K562 (cell line): ENCODE measurements around the gene PEX7. TPM values are rescaled to one million over a fixed set of nuclear protein-coding genes. Genes with fewer than 3 reads are reported as not detected.
A peak's percentile ranks its signal among the peaks of the same experiment; 100 is the strongest.
"Not testable (repeated sequence)": the region's sequence is repeated elsewhere in the genome, so short reads cannot be mapped to it uniquely, and the experiment has no call there.

Source experiments
- ATAC-seq: fragments of 200-7000 bp; cut with Tn5 transposase; 3 replicates; pipeline ENCODE4 v1.9.1; 2020; ENCODE audit warnings: moderate library complexity
- BruUV-seq: library from RNA; stranded (reverse); fragments of 400-500 nt; replicated peaks from 2 replicates; lab custom pipeline; 2021; lab: Mats Ljungman, UMichigan
- CTCF ChIA-PET: fragments of 300-600 bp; formaldehyde crosslinking; extraction: SDS; loops from one replicate; lab custom pipeline; 2021; ENCODE audit warnings: low intra/inter-chr PET ratio; lab: Yijun Ruan, JAX
- POLR2A ChIA-PET: fragments of 300-600, 350-650 bp; sonication (Branson Sonifier 250); formaldehyde crosslinking; extraction: SDS; loops from one replicate; lab custom pipeline; 2021; ENCODE audit warnings: antibody characterized with exemption, inconsistent platforms; lab: Yijun Ruan, JAX
- DNase-seq, 4 experiments: peaks; one replicate each; pipeline versions ENCODE4 v3.0.0 to v3.0.0-alpha.2; 2011 to 2018; ENCODE audit warnings: low spot score in 3 of 4, mixed read lengths in 3 of 4; ENCODE audit errors: extremely low read depth in 1 of 4
- FAIRE-seq: peaks from 2 replicates; lab custom pipeline; 2011; peaks lifted over from hg19 to GRCh38; lab: Jason Lieb, UNC
- H2AFZ ChIP-seq: 2 replicates; pipeline ENCODE4 v1.6.0; 2011; ENCODE audit warnings: low read depth, low read length, control low read depth, inconsistent platforms
- H3K27ac ChIP-seq: fragments of 200-600 bp; 3 replicates; pipeline ENCODE4 v1.8.0; 2011; ENCODE audit warnings: low read depth, mild to moderate bottlenecking, control low read depth, inconsistent platforms, low read length, moderate library complexity, mixed read lengths; ENCODE audit errors: extremely low read depth
- H3K27me3 ChIP-seq, 2 experiments: fragments of 300-600 bp in 1 of 2; 2 replicates in 1 of 2; 3 replicates in 1 of 2; pipeline versions ENCODE4 v1.6.0 to v1.8.0; 2011; ENCODE audit warnings: inconsistent platforms in 2 of 2, low read length in 2 of 2, mild to moderate bottlenecking in 1 of 2, mixed read lengths in 1 of 2, moderate library complexity in 1 of 2; ENCODE audit not compliant: control insufficient read depth in 2 of 2, insufficient read depth in 2 of 2
- H3K36me3 ChIP-seq: fragments of 300-600 bp; 3 replicates; pipeline ENCODE4 v1.8.0; 2011; ENCODE audit warnings: mild to moderate bottlenecking, low read length, inconsistent platforms; ENCODE audit not compliant: control insufficient read depth, insufficient read depth
- H3K4me1 ChIP-seq, 2 experiments: fragments of 200-600 bp in 1 of 2; replicated peaks in 1 of 2; 2 replicates in 1 of 2; 3 replicates in 1 of 2; pipeline versions ENCODE4 v1.5.1 to v1.8.0; 2011; ENCODE audit warnings: inconsistent platforms in 2 of 2, low read length in 2 of 2, mild to moderate bottlenecking in 1 of 2, mixed read lengths in 1 of 2, moderate library complexity in 1 of 2; ENCODE audit not compliant: control insufficient read depth in 2 of 2, insufficient read depth in 2 of 2
- H3K4me2 ChIP-seq: 2 replicates; pipeline ENCODE4 v1.6.1; 2011; ENCODE audit warnings: low read length, control low read depth, inconsistent platforms, mixed read lengths; ENCODE audit not compliant: insufficient read depth
- H3K4me3 ChIP-seq: fragments of 200-600 bp; sonication (generic), shearing (Covaris generic); 2 replicates; pipeline ENCODE4 v1.5.1; 2016; ENCODE audit warnings: control low read depth, inconsistent platforms
- H3K79me2 ChIP-seq: fragments of 200-600 bp; 3 replicates; pipeline ENCODE4 v1.8.0; 2011; ENCODE audit warnings: low read length, inconsistent platforms; ENCODE audit not compliant: control insufficient read depth, insufficient read depth
- H3K9ac ChIP-seq, 2 experiments: 2 replicates each; pipeline versions ENCODE4 v1.6.0 to v1.6.1; 2011; ENCODE audit warnings: low read depth in 2 of 2, low read length in 2 of 2, control low read depth in 1 of 2, inconsistent platforms in 1 of 2, mild to moderate bottlenecking in 1 of 2, mixed read lengths in 1 of 2; ENCODE audit not compliant: insufficient read depth in 1 of 2
- H3K9me1 ChIP-seq: one replicate; pipeline ENCODE4 v1.6.0; 2011; ENCODE audit warnings: inconsistent platforms, mild to moderate bottlenecking, low read length, moderate library complexity; ENCODE audit not compliant: control insufficient read depth, insufficient read depth
- H3K9me3 ChIP-seq: replicated peaks from 2 replicates; pipeline ENCODE4 v1.5.1; 2011; ENCODE audit warnings: low read depth, low read length, inconsistent platforms; ENCODE audit not compliant: control insufficient read depth, insufficient read depth
- H4K20me1 ChIP-seq: replicated peaks from 2 replicates; pipeline ENCODE4 v1.6.1; 2011; ENCODE audit warnings: low read length, inconsistent platforms, mixed read lengths; ENCODE audit not compliant: control insufficient read depth, insufficient read depth
- CBFA2T3 ChIP-seq: fragments of 450-650 bp; IDR thresholded peaks from 2 replicates; pipeline ENCODE4 v1.6.1; 2017
- ESRRA ChIP-seq: fragments of 450-650 bp; IDR thresholded peaks from 2 replicates; pipeline ENCODE4 v1.6.1; 2014; ENCODE audit warnings: low read depth, mild to moderate bottlenecking, moderate library complexity, borderline replicate concordance
- TRIM24 ChIP-seq, 2 experiments: fragments of 450-650 bp; IDR thresholded peaks; 2 replicates each; pipeline ENCODE4 v1.6.1; 2016
- TRIM28 ChIP-seq: fragments of 450-650 bp; IDR thresholded peaks from 2 replicates; pipeline ENCODE4 v1.6.1; 2017
- ZNF184 ChIP-seq: sonication (generic); formaldehyde crosslinking; IDR thresholded peaks from 2 replicates; pipeline ENCODE4 v1.5.0; 2020; ENCODE audit warnings: missing genetic modification reagents
- ZNF764 ChIP-seq: fragments of 250-450 bp; sonication (Bioruptor Pico); IDR thresholded peaks from 2 replicates; pipeline ENCODE4 v1.4.0; 2020; ENCODE audit warnings: low read depth, mild to moderate bottlenecking, moderate library complexity
- WGBS: fragments of 100-300 bp; shearing (Covaris generic); methylation state at CpG from one replicate; pipeline ENCODE4 v1.1.6; 2016; ENCODE audit warnings: low coverage, mixed read lengths; ENCODE audit not compliant: insufficient coverage; ENCODE audit errors: missing lambda C conversion rate; 5-methylcytosine and 5-hydroxymethylcytosine counted together
- in situ Hi-C: fragments of 300-500 bp; cut with MboI; formaldehyde crosslinking; loops from 4 replicates; pipeline ENCODE4 v1.15.0; 2018; ENCODE audit warnings: inconsistent platforms, mixed read lengths
- intact Hi-C: fragments of 100-400 bp; cut with micrococcal nuclease; formaldehyde crosslinking; loops from 2 replicates; pipeline ENCODE4 v1.14.2; 2022
- polyA plus RNA-seq, 8 experiments: library from polyadenylated mRNA; depleted of rRNA in 4 of 8; stranded (reverse) in 5 of 8; unstranded in 3 of 8; fragments of >200 nt; fragmentation: Nextera tagmentation in 2 of 8; fragmentation: Illumina TruSeq in 1 of 8; extraction: Ambion mirVana in 2 of 8; extraction: Trizol in 1 of 8; gene quantifications; 2 replicates each; pipeline versions ENCODE4 v1.2.1 to v1.2.3, GENCODE V29; 2011 to 2014; ENCODE audit warnings: inconsistent platforms in 1 of 8, missing spikeins in 1 of 8
- total RNA-seq, 7 experiments: library from RNA; depleted of rRNA in 6 of 7; stranded (reverse); fragments of >200 nt in 6 of 7; fragmentation: Illumina TruSeq in 2 of 7; extraction: Trizol in 2 of 7; gene quantifications; 2 replicates each; pipeline versions ENCODE4 v1.2.1 to v1.2.3, GENCODE V29; 2011 to 2021; ENCODE audit warnings: low replicate concordance in 1 of 7
- TF ChIP-seq, protein P1 (sequence below), 2 experiments: fragments of 450-650 bp; IDR thresholded peaks; 2 replicates each; pipeline ENCODE4 v1.6.1; 2018; ENCODE audit warnings: mild to moderate bottlenecking in 2 of 2, low read depth in 1 of 2; ENCODE audit not compliant: partially characterized antibody in 2 of 2

PEX7 gene
- total and polyA plus RNA-seq, 9 of the 15 experiments (the other 6 are each of a cell fraction or from before 2014, with no cell fraction given): 1.6 to 12.9 (median 9.1) TPM

GRCh38 chr6:136815608-136816007 is 6.8 kb upstream of the PEX7 start:
- intact Hi-C loops, H3K27ac ChIP-seq, CTCF ChIA-PET, ATAC-seq, DNase-seq, H3K9ac ChIP-seq, POLR2A ChIA-PET, BruUV-seq, H3K9me3 ChIP-seq, H3K4me3 ChIP-seq, H3K27me3 ChIP-seq, FAIRE-seq, H3K9me1 ChIP-seq, in situ Hi-C loops, H3K4me2 ChIP-seq, H3K36me3 ChIP-seq, H2AFZ ChIP-seq, H3K79me2 ChIP-seq, H4K20me1 ChIP-seq, H3K4me1 ChIP-seq: not testable (repeated sequence)
- TF ChIP-seq ZNF184 (CRISPR knock-in tag): peak; percentile 73; the same call in 1 of the 2 replicates
- 0 out of 4 replicates have a peak, but pooled peaks have one; percentile 28 to 34 for TF ChIP-seq TRIM24 (IDR thresholded peaks at IDR 0.05)
- peak; percentile 39; the same call in 1 of the 2 replicates for TF ChIP-seq ESRRA
- TF ChIP-seq ZNF764 (CRISPR knock-in tag): peak; percentile 73
- TF ChIP-seq TRIM28: 0 out of 2 replicates have a peak, but pooled peaks have one; percentile 27
- peak; percentile 30; the same call in 1 of the 2 replicates for TF ChIP-seq CBFA2T3
- TF ChIP-seq, protein P1, sequence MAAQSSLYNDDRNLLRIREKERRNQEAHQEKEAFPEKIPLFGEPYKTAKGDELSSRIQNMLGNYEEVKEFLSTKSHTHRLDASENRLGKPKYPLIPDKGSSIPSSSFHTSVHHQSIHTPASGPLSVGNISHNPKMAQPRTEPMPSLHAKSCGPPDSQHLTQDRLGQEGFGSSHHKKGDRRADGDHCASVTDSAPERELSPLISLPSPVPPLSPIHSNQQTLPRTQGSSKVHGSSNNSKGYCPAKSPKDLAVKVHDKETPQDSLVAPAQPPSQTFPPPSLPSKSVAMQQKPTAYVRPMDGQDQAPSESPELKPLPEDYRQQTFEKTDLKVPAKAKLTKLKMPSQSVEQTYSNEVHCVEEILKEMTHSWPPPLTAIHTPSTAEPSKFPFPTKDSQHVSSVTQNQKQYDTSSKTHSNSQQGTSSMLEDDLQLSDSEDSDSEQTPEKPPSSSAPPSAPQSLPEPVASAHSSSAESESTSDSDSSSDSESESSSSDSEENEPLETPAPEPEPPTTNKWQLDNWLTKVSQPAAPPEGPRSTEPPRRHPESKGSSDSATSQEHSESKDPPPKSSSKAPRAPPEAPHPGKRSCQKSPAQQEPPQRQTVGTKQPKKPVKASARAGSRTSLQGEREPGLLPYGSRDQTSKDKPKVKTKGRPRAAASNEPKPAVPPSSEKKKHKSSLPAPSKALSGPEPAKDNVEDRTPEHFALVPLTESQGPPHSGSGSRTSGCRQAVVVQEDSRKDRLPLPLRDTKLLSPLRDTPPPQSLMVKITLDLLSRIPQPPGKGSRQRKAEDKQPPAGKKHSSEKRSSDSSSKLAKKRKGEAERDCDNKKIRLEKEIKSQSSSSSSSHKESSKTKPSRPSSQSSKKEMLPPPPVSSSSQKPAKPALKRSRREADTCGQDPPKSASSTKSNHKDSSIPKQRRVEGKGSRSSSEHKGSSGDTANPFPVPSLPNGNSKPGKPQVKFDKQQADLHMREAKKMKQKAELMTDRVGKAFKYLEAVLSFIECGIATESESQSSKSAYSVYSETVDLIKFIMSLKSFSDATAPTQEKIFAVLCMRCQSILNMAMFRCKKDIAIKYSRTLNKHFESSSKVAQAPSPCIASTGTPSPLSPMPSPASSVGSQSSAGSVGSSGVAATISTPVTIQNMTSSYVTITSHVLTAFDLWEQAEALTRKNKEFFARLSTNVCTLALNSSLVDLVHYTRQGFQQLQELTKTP (IDR thresholded peaks at IDR 0.05; ENCODE audit: low read depth in 1 of 2, partially characterized antibody in 2 of 2): peak in 1 of 2 experiments; percentile 93
- WGBS: 8% methylated on average over 1 of the region's 1 CpG
